K562 (cell line): ENCODE measurements around the gene QPRT. TPM values are rescaled to one million over a fixed set of nuclear protein-coding genes. Genes with fewer than 3 reads are reported as not detected.

Experiments
- E2F6 ChIP-seq, 2 experiments: IDR thresholded peaks; 2 replicates each; pipeline ENCODE4 v1.6.1; 2011; ENCODE audit warnings: borderline replicate concordance in 1 of 2, control low read depth in 1 of 2, low read depth in 1 of 2, low read length in 1 of 2, mild to moderate bottlenecking in 1 of 2, mixed read lengths in 1 of 2, moderate library complexity in 1 of 2; ENCODE audit not compliant: insufficient read depth in 1 of 2, insufficient read length in 1 of 2, poor library complexity in 1 of 2, severe bottlenecking in 1 of 2; ENCODE audit errors: extremely low read depth in 1 of 2
- VEZF1 ChIP-seq: fragments of 200-800 bp; sonication (Bioruptor generic); IDR thresholded peaks from 2 replicates; pipeline ENCODE4 v1.6.1; 2017; ENCODE audit warnings: missing genetic modification characterization, missing compliant biosample characterization
- ZNF12 ChIP-seq: sonication (generic); formaldehyde crosslinking; IDR thresholded peaks from 2 replicates; pipeline ENCODE4 v1.4.0; 2020; ENCODE audit warnings: mild to moderate bottlenecking, missing genetic modification reagents
- ZNF134 ChIP-seq: fragments of 250-450 bp; sonication (Bioruptor Pico); conservative IDR thresholded peaks from 2 replicates; pipeline ENCODE4 v1.4.0; 2020
- polyA plus RNA-seq, 8 experiments: library from polyadenylated mRNA; depleted of rRNA in 4 of 8; stranded (reverse) in 5 of 8; unstranded in 3 of 8; fragments of >200 nt; fragmentation: Nextera tagmentation in 2 of 8; fragmentation: Illumina TruSeq in 1 of 8; extraction: Ambion mirVana in 2 of 8; extraction: Trizol in 1 of 8; gene quantifications; 2 replicates each; pipeline versions ENCODE4 v1.2.1 to v1.2.3, GENCODE V29; 2011 to 2014; ENCODE audit warnings: inconsistent platforms in 1 of 8, missing spikeins in 1 of 8
- total RNA-seq, 7 experiments: library from RNA; depleted of rRNA in 6 of 7; stranded (reverse); fragments of >200 nt in 6 of 7; fragmentation: Illumina TruSeq in 2 of 7; extraction: Trizol in 2 of 7; gene quantifications; 2 replicates each; pipeline versions ENCODE4 v1.2.1 to v1.2.3, GENCODE V29; 2011 to 2021; ENCODE audit warnings: low replicate concordance in 1 of 7
- TF ChIP-seq, protein P1 (sequence below): fragments of 450-650 bp; IDR thresholded peaks from 2 replicates; pipeline ENCODE4 v1.6.1; 2016; ENCODE audit warnings: low read depth, mild to moderate bottlenecking, moderate library complexity

Gene QPRT
- total and polyA plus RNA-seq, 9 of the 15 experiments (the other 6 are each of a cell fraction or from before 2014, with no cell fraction given), result 7.7 to 112 (median 64.1) TPM

DNA sequence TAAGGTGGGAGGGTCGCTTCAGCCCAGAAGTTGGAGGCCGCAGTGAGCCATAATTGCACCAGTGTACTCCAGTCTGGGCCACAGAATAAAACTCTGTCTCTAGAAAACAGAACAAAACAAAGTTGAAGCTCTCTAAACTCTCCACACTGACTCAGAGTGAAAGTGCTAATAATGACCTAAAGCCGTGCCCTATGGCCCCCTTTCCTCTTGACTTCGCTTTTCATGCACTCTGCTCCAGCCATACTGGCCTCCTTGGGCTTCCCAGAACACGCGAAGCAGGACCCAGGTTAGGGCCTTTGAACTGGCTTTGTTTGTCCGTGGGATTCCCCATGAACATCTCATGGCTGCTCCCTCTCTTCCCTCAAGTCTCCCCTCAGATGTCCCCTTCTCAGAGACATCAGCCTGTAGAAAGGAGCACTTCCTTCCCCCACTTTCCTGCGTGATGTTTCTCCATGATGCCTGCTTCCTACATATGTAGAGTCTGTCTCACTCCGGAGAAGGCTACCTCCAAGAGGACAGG is 34.6 kb upstream of the QPRT start (continued):
- TF ChIP-seq E2F6 (IDR thresholded peaks at IDR 0.05; ENCODE audit: borderline replicate concordance in 1 of 2, extremely low read depth in 1 of 2, insufficient read depth in 1 of 2, insufficient read length in 1 of 2, low read depth in 1 of 2, low read length in 1 of 2, poor library complexity in 1 of 2, severe bottlenecking in 1 of 2) (no peak), ZNF12 (CRISPR knock-in tag) (no peak), ZNF134 (no peak), VEZF1 (CRISPR knock-in tag) (no peak)
- TF ChIP-seq, protein P1, sequence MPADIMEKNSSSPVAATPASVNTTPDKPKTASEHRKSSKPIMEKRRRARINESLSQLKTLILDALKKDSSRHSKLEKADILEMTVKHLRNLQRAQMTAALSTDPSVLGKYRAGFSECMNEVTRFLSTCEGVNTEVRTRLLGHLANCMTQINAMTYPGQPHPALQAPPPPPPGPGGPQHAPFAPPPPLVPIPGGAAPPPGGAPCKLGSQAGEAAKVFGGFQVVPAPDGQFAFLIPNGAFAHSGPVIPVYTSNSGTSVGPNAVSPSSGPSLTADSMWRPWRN, result no peak
